ENCODE measurements around the gene SRGAP1.
"Not testable (repeated sequence)": the region's sequence is repeated elsewhere in the genome, so short reads cannot be mapped to it uniquely, and the experiment has no call there.

The SRGAP1 gene

DNA sequence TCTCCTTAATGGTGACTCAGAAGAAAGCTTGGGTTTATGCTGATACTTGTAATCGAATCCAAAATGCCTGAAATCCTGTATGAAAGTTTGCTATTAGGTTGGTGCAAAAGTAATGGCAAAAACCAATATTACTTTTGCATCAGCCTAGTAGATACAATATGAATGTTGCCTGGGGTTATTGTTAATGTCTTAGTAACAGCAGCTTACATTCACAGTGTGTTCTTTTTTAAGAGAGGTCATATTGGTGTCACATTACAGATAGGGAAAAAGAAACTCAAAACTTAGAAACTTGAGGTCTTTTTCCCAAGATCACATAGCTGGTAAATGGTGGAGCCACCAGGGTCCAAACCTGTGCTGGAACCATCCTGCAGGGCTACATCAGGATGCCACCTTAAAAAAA is 25.2 kb downstream of the SRGAP1 start:
- DNase-seq (ENCODE audit: low read depth), result no peak

DNA sequence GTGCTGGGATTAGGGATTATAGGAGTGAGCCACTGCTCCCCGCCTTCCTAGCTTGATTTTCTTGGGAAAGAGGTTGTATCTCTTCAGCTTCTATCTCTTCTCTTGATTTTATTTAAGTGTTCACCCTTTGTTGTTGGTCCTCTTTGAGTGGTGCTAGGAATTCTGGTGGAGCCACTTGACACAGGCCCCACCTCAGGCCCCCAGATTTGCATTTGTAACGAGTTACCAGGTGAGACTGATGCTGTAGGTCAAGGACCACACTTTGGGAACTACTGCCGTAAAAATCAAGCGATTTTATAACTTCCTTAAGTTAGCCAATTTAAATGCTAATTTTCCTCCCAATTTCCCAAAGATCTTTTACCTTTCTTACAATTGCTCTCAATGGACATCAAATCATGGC is 26.3 kb downstream of the SRGAP1 start:
- DNase-seq (ENCODE audit: low read depth), result no peak

DNA sequence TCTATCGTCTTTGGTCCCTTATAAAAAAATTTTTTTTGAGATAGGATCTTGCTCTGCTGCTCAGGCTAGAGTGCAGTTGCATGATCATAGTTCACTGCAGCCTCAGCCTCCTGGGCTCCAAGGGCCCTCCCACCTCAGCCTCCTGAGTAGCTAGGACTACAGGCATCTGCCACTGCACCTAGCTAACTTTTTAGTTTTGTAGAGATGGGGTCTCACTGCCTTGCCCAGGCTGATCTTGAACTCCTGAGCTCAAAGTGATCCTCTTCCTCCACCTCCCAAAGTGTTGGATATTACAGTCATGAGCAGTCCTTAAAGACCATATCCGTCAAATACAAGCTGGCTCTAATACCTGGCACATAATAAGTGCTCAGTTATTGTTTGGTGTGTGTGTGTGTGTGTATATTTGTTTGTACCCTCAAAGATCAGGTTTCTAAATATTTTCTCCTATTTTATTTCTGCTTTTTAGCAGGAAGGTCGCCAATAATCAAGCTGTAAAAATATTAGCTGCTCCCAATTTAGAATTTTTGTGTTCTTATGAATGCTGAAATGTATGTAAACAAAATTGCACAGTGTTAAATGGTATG is 30.5 kb downstream of the SRGAP1 start:
- DNase-seq (ENCODE audit: low read depth), result no peak

DNA sequence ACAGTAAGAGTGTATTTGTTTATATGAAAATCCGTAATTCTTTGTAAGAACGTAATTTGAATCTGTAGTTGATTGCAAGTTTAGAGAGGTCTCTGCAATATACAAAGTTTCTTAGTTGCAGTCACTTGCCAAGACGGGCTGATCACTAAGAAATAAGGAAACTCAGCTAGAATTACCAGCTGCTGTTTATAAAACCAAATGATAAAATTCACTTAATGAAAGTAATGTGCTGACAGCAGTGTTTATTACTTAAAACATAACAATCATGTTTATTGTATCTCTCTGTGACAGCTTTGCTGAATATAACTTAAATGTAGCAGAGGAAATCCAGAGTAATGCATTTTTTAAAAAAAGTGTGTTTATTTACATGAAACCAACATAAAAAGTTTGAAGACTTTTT is 31.2 kb downstream of the SRGAP1 start:
- DNase-seq (ENCODE audit: low read depth), result no peak

DNA sequence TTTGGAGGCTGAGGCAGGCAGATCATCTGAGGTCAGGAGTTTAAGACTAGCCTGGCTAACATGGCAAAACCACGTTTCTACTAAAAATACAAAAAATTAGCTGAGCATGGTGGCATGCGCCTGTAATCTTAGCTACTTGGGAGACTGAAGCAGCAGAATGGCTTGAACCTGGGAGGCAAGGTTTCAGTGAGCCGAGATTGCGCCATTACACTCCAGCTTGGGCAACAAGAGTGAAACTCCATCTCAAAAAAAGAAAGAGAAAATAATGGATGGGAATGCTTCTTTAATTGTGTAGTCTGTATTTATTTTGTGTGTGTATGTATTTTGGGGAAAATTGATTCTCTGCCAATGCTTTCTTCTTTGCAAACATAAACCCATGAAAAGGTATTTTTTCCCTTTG is 32.5 kb downstream of the SRGAP1 start:
- no peak for DNase-seq (ENCODE audit: low read depth)

DNA sequence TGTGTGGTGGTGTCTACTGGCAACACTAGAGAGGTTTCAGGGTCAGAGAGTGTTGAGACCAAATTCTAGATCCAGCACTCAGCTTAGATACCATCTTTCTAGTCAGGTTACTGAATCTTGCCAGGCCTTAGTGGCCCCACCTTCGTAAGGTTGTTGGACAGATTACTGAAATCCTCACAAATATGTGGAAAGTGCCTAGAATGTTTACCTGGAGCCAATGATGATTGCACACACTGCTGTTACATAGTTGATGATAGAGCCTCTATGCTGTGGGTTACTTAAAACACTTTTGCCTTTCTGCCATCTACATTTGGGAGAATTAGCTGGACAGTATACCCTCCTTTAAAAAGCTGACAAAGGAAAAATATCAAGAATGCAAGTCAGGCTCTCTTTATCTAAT is 33.2 kb downstream of the SRGAP1 start:
- no peak for DNase-seq (ENCODE audit: low read depth)

DNA sequence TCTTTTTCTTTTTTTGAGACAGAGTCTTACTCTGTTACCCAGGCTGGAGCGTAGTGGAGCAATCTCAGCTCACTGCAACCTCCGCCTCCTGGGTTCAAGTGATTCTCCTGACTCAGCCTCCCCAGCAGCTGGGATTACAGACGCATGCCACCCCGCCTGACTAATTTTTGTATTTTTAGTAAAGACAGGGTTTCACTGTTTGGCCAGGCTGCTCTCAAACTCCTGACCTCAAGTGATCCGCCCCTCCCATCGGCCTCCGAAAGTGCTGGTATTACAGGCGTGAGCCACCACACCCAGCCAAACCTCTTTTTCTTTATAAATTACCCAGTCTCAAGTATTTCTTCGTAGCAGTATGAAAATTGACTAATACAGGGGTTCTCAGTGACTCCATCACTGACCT is 35.7 kb downstream of the SRGAP1 start:
- not testable (repeated sequence) for DNase-seq (ENCODE audit: low read depth)

DNA sequence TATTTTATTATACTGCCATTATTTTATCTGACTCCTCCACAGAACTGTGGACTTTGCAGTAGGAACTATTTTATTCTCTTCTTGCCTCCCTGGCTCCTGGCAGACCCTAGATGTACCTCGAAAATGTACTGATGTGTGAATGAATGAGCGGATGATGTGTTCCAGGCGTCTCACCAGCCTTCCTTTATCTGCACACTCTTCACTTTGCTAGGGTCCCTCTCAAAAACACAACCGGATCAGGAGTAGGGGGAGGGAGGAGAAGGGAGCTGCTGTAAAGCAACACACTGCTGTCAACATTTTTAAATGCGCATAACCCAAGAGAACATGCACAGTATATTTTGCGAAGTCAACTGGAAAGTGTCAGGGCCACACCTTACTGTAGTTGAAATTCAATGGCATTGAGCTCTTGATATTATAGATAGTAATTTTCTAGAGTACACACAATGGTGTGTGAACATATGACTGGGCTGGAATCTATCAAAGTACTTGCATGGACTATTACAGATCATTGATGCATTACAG is 36.3 kb downstream of the SRGAP1 start:
- no peak for DNase-seq (ENCODE audit: low read depth)

DNA sequence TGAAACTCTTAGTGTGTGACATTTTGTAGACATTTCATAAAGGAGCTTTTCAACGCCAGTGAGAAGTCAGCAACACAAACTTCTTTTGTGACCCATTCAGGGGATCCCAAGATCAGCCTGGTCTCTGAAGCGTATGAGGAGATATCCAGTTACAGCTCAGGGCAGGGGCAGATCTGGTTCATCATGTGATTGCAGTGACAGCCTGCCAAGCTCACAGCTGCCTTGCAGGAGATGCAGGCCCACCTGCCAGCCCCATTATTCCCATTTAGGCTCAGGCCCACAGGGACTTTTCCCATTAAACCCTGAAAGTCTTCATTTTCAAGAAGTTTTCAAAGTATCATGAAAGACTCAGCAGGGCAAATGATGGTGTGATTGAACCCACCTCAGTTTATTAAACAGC is 38.3 kb downstream of the SRGAP1 start:
- no peak for DNase-seq (ENCODE audit: low read depth)

DNA sequence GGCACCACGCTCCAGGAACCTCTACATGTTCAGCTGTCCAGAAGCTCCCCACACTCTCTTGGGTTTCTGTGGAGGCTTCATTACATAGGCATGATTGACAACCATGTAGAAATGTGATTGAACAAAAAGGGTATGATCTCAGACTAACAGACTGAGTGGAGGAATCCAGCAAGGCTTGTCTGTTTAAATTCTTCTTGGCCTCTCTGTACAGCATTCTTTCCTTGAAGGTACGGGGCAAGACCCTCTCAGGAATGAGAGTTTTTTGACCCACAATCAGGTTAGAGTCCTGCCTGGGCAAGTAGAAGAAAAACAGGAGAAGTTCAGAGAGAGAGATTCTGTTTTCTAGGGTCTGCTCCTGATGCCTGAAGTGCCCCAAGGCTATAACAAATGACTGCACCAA is 40.9 kb downstream of the SRGAP1 start:
- no peak for DNase-seq (ENCODE audit: low read depth)

DNA sequence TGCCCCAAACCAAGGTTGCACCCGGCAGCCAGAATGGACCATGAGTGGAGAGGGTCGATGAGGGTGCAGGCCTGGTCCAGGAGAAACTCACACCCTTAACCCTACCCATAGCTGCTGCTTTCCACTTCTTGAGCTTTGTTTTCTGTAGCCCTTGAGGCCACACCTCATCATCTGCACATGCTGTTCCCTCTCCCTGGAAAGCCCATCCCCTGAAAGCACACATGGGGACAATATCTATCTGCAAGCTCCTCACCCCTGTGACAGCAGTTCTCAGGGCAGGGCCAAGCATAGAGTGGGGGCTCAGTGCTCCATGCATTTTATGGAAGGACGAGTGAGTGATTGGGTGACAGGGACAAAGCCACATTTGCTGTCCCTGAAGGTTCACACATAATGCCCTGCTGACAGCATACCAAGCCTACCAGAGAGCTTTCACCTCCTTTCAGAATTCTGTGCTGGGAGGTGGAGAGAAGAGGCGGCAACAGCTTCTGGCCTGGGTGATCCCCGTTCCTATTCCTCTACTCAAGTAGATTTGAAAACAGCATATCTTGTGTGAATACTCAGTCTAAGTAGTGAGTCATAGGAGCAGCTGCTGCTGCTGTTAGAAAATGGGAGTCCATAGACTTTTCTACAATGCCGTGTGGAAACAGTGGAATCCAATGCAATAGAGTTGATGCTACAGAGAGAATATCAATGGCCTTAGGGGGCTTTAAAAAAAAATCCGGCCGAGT is 44.6 kb downstream of the SRGAP1 start:
- no peak for DNase-seq (ENCODE audit: low read depth)

DNA sequence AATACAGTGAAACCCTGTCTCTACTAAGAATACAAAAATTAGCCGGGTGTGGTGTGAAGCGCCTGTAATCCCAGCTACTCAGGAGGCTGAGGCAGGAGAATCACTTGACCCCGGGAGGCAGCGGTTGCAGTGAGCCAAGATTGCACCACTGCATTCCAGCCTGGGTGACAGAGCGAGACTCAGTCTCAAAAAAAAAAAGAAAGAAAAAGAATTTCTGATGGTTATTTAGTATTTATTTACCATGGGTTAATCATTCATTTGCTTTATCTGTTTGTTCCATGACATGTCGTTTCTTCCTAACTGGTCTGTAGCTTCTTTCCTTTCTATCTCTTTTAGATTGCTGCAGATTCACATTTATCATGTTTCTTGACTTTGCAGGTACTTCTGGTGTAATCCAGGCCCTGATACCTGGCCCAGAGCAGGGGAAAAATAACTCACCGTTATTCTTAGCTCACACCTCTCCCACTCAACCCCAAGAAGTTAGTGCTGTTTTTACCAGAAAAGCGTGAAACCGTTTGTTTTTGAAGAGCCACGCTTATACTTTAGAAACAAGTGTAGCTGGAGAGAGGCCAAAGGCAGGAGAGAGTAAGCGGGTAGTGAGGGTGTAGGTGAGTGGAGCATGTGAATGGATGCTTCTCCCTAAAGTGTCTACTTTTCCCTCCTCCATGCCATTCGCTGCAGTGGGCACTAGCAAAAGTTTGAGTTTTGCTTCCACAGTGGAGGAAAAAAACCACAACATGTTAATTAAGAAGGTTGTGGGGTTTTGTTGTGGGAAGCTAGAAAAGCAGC is 45.4 kb downstream of the SRGAP1 start:
- no peak for DNase-seq (ENCODE audit: low read depth)

DNA sequence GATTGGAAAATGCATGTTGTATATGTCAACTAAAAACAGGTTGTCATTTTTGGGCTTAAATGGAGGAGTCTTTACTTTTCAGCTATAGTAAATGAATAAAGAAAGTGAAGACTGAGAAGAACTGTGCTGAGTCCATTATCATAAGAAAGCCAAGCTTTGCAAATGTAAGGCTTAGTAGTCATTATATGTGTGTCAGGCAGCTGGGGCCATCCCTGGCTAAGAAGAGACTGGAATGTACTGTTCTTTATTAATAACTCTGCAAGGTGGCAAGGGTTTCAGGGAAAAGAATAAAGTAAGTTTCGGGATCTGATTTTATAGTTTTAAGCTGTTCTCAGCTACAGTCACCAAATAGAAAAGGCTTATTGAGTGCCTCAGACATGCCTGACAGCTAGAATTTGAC is 48.7 kb downstream of the SRGAP1 start:
- no peak for DNase-seq (ENCODE audit: low read depth)

DNA sequence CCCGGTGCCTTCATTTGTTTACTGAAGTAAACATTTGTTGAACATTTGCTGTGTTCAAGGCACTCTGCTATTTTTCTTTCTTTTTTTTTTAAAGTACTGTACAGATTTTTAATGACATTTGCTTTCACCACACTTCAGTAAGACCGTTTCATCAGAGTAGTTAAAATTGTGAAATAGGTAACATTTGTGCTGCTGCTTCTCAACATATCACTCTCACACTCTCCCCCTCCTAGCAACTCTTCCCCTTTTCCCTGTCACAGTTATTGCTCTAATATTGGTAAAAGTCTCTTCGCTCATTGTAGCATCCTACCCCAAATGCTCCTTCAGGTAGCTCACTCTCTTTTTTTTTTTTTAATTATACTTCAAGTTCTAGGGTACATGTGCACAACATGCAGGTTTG is 49.6 kb downstream of the SRGAP1 start:
- DNase-seq (ENCODE audit: low read depth), result no peak

DNA sequence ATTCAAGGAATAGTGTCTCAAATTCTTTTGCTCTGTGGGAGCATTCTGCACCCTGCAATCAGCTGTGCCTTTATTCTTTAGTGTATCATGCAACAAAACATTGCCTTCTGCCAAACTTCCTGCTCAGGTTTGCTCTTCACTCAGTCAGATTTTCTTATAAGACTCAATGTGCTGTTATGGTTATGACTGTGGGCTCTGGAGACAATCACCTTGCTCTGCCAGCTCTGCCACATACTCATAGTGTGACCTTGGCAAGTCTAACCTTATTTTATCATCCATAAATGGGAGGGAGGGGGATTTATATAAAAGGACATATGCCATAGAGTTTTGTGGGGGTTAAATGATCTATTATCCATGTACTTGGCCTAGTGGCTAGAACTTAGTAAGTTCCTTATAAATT is 51.3 kb downstream of the SRGAP1 start:
- no peak for DNase-seq (ENCODE audit: low read depth)

DNA sequence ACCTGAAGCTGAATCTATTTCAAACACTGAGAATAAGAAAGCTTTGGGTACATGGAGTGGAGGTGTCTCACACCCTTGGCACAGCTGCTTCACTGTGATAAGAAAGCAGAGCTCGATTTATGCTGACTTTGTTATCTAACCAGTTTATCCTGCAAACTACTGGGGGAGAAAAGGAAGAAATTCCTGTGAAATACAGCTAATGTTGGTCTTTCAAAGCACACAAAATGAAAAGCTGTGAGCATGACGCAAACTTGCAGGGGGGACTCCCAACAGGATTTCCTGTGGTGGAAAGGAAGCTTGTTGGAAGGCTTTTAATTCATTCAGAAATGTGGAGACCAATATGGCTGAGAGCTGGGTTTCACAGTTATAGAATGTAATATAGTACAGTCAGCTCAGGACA is 53.4 kb downstream of the SRGAP1 start:
- no peak for DNase-seq (ENCODE audit: low read depth)

DNA sequence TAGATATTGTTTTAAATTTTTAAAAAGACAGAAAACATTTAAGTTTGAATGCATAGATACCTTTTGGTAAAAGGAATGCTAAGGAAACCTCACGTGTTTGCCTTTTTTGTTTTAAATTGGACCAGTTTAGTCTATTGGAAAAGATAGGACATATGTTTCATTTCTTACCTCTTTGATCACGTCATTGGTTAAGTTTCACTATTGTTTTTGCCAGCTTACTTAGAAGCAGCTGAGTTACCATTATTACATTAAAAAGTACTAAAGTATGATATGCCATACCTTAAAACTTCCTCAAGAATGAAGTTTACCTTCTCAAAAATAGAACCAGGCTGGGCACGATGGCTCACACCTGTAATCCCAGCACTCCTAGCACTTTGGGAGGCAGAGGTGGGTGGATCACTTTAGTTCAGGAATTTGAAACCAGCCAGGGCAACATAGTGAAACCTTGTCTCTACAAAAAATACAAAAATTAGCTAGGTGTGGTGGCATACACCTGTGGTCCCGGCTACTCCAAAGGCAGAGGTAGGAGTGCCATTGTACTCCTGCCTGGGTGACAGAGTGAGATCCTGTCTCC is 54.4 kb downstream of the SRGAP1 start:
- no peak for DNase-seq (ENCODE audit: low read depth)

DNA sequence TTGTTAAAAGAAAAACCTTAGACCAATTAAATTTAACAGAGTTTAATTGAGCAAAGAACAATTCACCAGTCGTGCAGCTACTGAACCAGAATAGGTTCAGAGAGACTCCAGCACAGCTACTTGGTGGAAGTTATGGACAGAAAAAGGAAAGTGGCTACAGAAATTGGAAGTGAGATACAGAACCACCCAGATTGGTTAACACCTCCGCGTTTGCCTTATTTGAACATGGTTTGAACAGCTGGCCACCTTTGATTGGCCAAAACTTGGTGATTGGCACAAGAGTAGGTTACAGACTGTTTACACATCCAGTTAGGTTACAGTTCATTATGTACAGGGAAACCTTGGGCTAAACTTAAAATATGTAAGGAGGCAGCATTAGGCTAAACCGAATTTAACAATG is 54.9 kb downstream of the SRGAP1 start:
- no peak for DNase-seq (ENCODE audit: low read depth)

DNA sequence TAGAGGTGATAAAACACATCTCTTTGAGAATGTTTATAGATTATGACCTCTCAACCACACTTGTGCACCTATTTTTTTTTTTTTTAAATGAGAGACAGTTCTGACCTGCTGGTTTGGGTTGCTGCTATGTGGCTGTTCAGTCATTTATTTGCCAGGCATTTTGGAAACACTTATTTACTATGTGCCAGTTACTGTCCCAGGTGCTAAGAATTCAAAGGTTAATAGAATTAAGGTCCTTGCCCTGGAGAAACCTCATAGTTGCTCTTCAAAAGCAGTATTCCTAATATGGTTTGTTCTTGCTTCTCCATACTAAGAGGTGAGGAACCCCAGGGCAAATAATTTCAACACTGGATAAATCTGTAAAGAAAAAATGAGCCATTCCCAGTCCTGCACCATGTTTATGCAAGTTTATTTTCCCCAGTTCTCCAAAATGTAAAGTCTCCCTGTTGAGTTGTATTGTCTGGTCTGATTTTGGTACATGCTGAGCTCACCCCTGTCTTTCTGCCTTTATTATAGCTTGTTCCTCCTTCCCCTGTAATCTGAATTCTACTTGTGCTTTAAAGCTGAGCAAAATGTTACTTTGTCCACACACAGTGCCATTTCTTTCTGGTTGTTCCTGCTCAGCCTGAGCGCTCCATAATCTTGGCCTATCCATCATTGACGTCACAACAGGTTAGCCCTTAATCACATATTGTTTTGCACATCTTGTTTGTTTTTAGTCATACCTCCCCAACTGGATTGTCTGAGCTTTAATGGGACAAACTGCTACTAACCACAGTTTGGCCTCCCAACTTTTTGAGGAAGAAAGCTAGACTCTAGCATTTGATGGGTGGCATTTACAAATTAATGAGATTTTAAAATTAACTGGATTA is 56.7 kb downstream of the SRGAP1 start:
- DNase-seq (ENCODE audit: low read depth), result no peak

DNA sequence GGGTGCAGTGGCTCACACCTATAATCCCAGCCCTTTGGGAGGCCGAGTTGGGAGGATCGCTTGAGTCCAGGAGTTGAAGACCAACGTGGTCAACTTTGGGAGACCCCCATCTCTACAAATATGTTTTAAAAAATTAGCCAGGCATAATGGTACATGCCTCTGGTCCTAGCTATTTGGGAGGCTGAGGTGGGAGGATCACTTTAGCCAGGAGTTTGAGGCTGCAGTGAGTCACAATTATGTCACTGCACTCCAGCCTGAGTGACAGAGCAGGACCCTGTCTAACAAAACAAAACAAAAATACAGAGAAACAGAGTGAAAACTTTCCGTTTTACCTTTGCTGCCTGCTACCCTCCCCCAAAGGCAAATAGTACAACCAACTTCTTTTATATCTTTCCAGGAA is 60.2 kb downstream of the SRGAP1 start:
- DNase-seq (ENCODE audit: low read depth), result no peak

DNA sequence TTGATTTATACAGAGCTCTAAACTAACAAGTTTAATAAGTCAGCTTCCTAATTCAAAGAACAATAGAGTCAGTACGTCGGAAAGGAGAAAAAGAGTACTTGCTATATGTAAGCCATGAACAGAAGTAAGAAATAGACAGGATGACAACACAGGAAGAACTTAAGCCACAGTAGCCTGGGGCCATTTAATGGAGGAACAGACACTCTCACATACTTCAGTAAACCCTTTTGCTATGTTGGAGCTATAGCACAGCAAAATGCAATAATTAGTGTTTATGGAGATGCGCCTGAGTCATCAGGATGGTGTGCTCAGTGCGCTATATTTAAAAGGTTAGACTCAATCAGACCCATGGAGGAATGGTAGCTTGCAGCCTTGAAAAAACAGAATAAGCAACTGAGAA is 61.0 kb downstream of the SRGAP1 start:
- no peak for DNase-seq (ENCODE audit: low read depth)

DNA sequence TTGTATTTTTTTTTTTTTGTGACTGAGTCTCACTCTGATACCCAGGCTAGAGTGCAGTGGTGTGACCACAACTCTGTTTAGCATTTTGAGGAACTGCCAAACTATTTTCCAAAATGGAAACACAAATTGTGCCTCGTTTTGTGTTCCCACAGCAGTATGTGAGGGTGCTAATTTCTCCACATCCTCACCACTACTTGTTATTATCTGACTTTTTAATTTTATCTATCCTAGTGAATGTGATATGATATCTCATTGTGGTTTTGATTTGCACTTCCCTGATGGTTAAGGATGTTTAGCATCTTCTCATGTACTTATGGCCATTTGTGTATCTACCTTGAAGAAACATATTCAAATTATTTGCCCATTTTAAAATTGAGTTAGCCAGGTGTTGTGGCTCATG is 62.4 kb downstream of the SRGAP1 start:
- no peak for DNase-seq (ENCODE audit: low read depth)

All from activated gamma-delta T cell treated with anti-CD3 and anti-CD28 coated beads, Interleukin-2, amount 50 U/mL, for 16 hours (primary cell).